GM12878 (cell line): ENCODE measurements around the gene CSRP1.

Experiments
- CTCF ChIP-seq, 3 experiments: IDR thresholded peaks in 2 of 3; conservative IDR thresholded peaks in 1 of 3; 2 replicates each; pipeline ENCODE4 v1.5.1; 2011; ENCODE audit warnings: low read depth in 3 of 3, low read length in 3 of 3, mild to moderate bottlenecking in 3 of 3, control low read depth in 2 of 3, moderate library complexity in 2 of 3, inconsistent platforms in 1 of 3, mixed read lengths in 1 of 3; ENCODE audit not compliant: control insufficient read depth in 2 of 3, insufficient read depth in 1 of 3; ENCODE audit errors: extremely low read depth in 1 of 3
- GABPA ChIP-seq: IDR thresholded peaks from 2 replicates; pipeline ENCODE4 v1.6.1; 2014; ENCODE audit warnings: antibody characterized with exemption, low read depth, mild to moderate bottlenecking, inconsistent platforms
- NR2C2 ChIP-seq: IDR thresholded peaks from 2 replicates; pipeline ENCODE4 v1.6.1; 2011; ENCODE audit warnings: borderline replicate concordance, low read depth; ENCODE audit not compliant: control insufficient read depth, insufficient read length
- POLR2A ChIP-seq: IDR thresholded peaks from 2 replicates; pipeline ENCODE4 v1.6.1; 2011; ENCODE audit warnings: low read depth, mild to moderate bottlenecking, low read length

GRCh38 chr1:201505503-201505890 is 1.4 kb downstream of the CSRP1 start:
- TF ChIP-seq CTCF (IDR thresholded peaks at IDR 0.05 in 2 of 3, conservative IDR thresholded peaks at IDR 0.05 in 1 of 3; ENCODE audit: control insufficient read depth in 2 of 3, extremely low read depth in 1 of 3, insufficient read depth in 1 of 3, low read depth in 3 of 3, low read length in 3 of 3) (no peak), GABPA (no peak), POLR2A (no peak), NR2C2 (no peak)
